Measurements from ENCODE around the gene ZBTB17. TPM values are rescaled to one million over a fixed set of nuclear protein-coding genes. Genes with fewer than 3 reads are reported as not detected.

The ZBTB17 gene
- total and polyA plus RNA-seq, 7 donors, result 17.4 to 38.7 (median 24.3) TPM

GRCh38 chr1:15943328-15943991, 32.4 kb downstream of the ZBTB17 start:
- TF ChIP-seq EP300 (IDR thresholded peaks at IDR 0.05), result no peak
- TF ChIP-seq POLR2AphosphoS5 (IDR thresholded peaks at IDR 0.05), result no peak
- TF ChIP-seq POLR2A (IDR thresholded peaks at IDR 0.05), result no peak
- no peak for TF ChIP-seq CTCF (IDR thresholded peaks at IDR 0.05)
- 95 to 97% methylated on average over 33 of the region's 33 CpGs for WGBS, 2 donors
- Histone ChIP-seq H3K36me3 (peaks cover 33 to 97% (median 49%) of the 10 kb centered on the region in 4 donors), H3K9me3 (no peaks in the 10 kb centered on the region), H3K27me3 (no peaks in the 10 kb centered on the region), H3K4me1 (peaks cover 0 to 23% (median 18%) of the 10 kb centered on the region in 4 donors), H3K4me3 (no peak overlapping the region), H3K27ac (no peak overlapping the region)
- intact Hi-C loops (cut with DNase I), result no loop called here
- DNase-seq, result no peak

GRCh38 chr1:15942661-15943327, 33.1 kb downstream of the ZBTB17 start:
- intact Hi-C loops (cut with DNase I), result no loop called here
- H3K4me3 ChIP-seq, result no peak overlapping the region
- no peaks in the 10 kb centered on the region for H3K27me3 ChIP-seq
- no peak overlapping the region for H3K27ac ChIP-seq
- H3K36me3 ChIP-seq, result peaks cover 38 to 99% (median 54%) of the 10 kb centered on the region in 4 donors
- TF ChIP-seq EP300 (IDR thresholded peaks at IDR 0.05), result no peak
- TF ChIP-seq CTCF (IDR thresholded peaks at IDR 0.05), result no peak
- TF ChIP-seq POLR2AphosphoS5 (IDR thresholded peaks at IDR 0.05), result no peak
- TF ChIP-seq POLR2A (IDR thresholded peaks at IDR 0.05), result no peak
- 82% methylated on average over 18 of the region's 18 CpGs for WGBS, 2 donors
- H3K9me3 ChIP-seq, result no peaks in the 10 kb centered on the region
- no peak for DNase-seq
- H3K4me1 ChIP-seq, result peaks cover 0 to 17% (median 13%) of the 10 kb centered on the region in 4 donors

- Histone ChIP-seq H3K36me3 (peaks cover 41 to 99% (median 61%) of the 10 kb centered on the region in 4 donors), H3K4me3 (no peak overlapping the region), H3K4me1 (peaks cover 0 to 15% (median 13%) of the 10 kb centered on the region in 4 donors), H3K9me3 (no peaks in the 10 kb centered on the region), H3K27me3 (no peaks in the 10 kb centered on the region), H3K27ac (peak overlapping the region in 1 of 4 donors; percentile 14)
- 88 to 90% methylated on average over 32 of the region's 32 CpGs for WGBS, 2 donors
- TF ChIP-seq POLR2A (IDR thresholded peaks at IDR 0.05) (no peak), CTCF (IDR thresholded peaks at IDR 0.05) (no peak), POLR2AphosphoS5 (IDR thresholded peaks at IDR 0.05) (no peak), EP300 (IDR thresholded peaks at IDR 0.05) (no peak)
- intact Hi-C loops (cut with DNase I), result no loop called here
- no peak for DNase-seq
Observed at GRCh38 chr1:15941899-15942660, 33.8 kb downstream of the ZBTB17 start.

- intact Hi-C loops (cut with DNase I), result no loop called here
- Histone ChIP-seq H3K36me3 (peaks cover 42 to 97% (median 66%) of the 10 kb centered on the region in 4 donors), H3K4me1 (peaks cover 0 to 15% (median 13%) of the 10 kb centered on the region in 4 donors), H3K27me3 (no peaks in the 10 kb centered on the region), H3K27ac (no peak overlapping the region), H3K4me3 (no peak overlapping the region), H3K9me3 (no peaks in the 10 kb centered on the region)
- peak; percentile 58 for DNase-seq
- 90 to 93% methylated on average over 13 of the region's 13 CpGs for WGBS, 2 donors
- no peak for TF ChIP-seq POLR2A (IDR thresholded peaks at IDR 0.05)
- TF ChIP-seq EP300 (IDR thresholded peaks at IDR 0.05), result no peak
- TF ChIP-seq CTCF (IDR thresholded peaks at IDR 0.05), result no peak
- TF ChIP-seq POLR2AphosphoS5 (IDR thresholded peaks at IDR 0.05), result no peak
Observed at GRCh38 chr1:15941044-15941840, 34.7 kb downstream of the ZBTB17 start.

All from sigmoid colon (tissue), 7 donors.